Heart left ventricle (tissue), 16 donors: ENCODE measurements around the gene UGDH. TPM values are rescaled to one million over a fixed set of nuclear protein-coding genes. Genes with fewer than 3 reads are reported as not detected.

Source experiments
- ATAC-seq, 4 donors: fragments of 200-7000 bp; cut with Tn5 transposase; one replicate each; pipeline ENCODE4 v1.9.1; 2020 to 2022; ENCODE audit warnings: moderate library complexity in 4 of 4, mild to moderate bottlenecking in 3 of 4, moderate number of reproducible peaks in 1 of 4
- DNase-seq, 5 donors: peaks; one replicate each; pipeline ENCODE4 v3.0.0-alpha.2; 2020
- H3K27ac ChIP-seq, 12 donors: fragments of 200-600 bp; sonication (generic) in 4 of 12; one replicate each; pipeline versions ENCODE4 v1.5.0 to v1.8.0; 2016 to 2022; ENCODE audit warnings: mild to moderate bottlenecking in 2 of 12
- H3K27me3 ChIP-seq, 9 donors: fragments of 200-600 bp; sonication (generic) in 2 of 9; one replicate each; pipeline versions ENCODE4 v1.5.1 to v1.8.0; 2016 to 2022; ENCODE audit warnings: mild to moderate bottlenecking in 3 of 9
- H3K36me3 ChIP-seq, 9 donors: fragments of 200-600 bp; sonication (generic) in 2 of 9; one replicate each; pipeline versions ENCODE4 v1.5.0 to v1.8.0; 2018 to 2022; ENCODE audit warnings: mild to moderate bottlenecking in 2 of 9
- H3K4me1 ChIP-seq, 12 donors: fragments of 200-600 bp; sonication (generic) in 4 of 12; one replicate each; pipeline versions ENCODE4 v1.5.0 to v1.8.0; 2016 to 2022; ENCODE audit warnings: mild to moderate bottlenecking in 3 of 12
- H3K4me3 ChIP-seq, 12 donors: fragments of 200-600 bp; sonication (generic) in 4 of 12; one replicate each; pipeline versions ENCODE4 v1.5.0 to v1.8.0; 2017 to 2022; ENCODE audit warnings: mild to moderate bottlenecking in 9 of 12, moderate library complexity in 4 of 12
- H3K9me3 ChIP-seq, 12 donors: fragments of 200-600 bp; sonication (generic) in 4 of 12; one replicate each; pipeline versions ENCODE4 v1.5.0 to v1.8.0; 2016 to 2022; ENCODE audit warnings: mild to moderate bottlenecking in 1 of 12
- POLR2A ChIP-seq, 2 donors: fragments of 450-650 bp; IDR thresholded peaks; one replicate each; pipeline ENCODE4 v1.6.1; 2017; ENCODE audit warnings: antibody characterized with exemption in 2 of 2, mild to moderate bottlenecking in 2 of 2, moderate library complexity in 2 of 2
- WGBS, 4 donors: extraction: QIAGEN DNeasy Blood & Tissue Kit in 2 of 4; methylation state at CpG; one replicate each; pipeline versions ENCODE4 v1.1.5 to v1.1.7; 2013 to 2018; 5-methylcytosine and 5-hydroxymethylcytosine counted together
- intact Hi-C, 10 donors: fragments of 100-400 bp; cut with DNase I; formaldehyde crosslinking; loops; one replicate each; pipeline versions ENCODE4 v1.11.1 to v1.14.2; 2022
- polyA plus RNA-seq, 2 donors: library from polyadenylated mRNA; stranded (reverse); fragments of 200-250 nt; gene quantifications; one replicate each; pipeline ENCODE4 v1.2.3, GENCODE V29; 2013
- total RNA-seq, 9 donors: library from RNA; depleted of rRNA in 2 of 9; stranded (reverse); fragments of >200 nt in 2 of 9; fragmentation: NEBNext Ultra II Directional in 3 of 9; extraction: Animal tissue kit (Norgen Biotek cat#: 25700) in 3 of 9; gene quantifications; one replicate each; pipeline versions ENCODE4 v1.1.0 to v1.2.4, GENCODE V29; 2016 to 2023
- TF ChIP-seq, protein P1 (sequence below), 12 donors: fragments of 200-600 bp; sonication (generic) in 4 of 12; IDR thresholded peaks; one replicate each; pipeline versions ENCODE4 v1.5.0 to v1.8.0; 2018 to 2022; ENCODE audit warnings: antibody characterized with exemption in 12 of 12, mild to moderate bottlenecking in 5 of 12
- donor health status: ischemic (EF 13 %, LVEDD 7.1; RV severe dilation, severe dysfunction).
- donor health status: healthy with polysubstance abuse.
- donor health status: DM: no; HTN: yes; CAD: no.
- donor health status: DM: no; HTN: no; CAD: no.
- donor health status: ischemic (EF 25% LVEDD 6.9; RV normal size, moderate dysfunction).
- donor health status: ischemic (EF 25% LVEDD 5.7; RV mildly dilated, moderate dysfunction).
- donor health status: healthy.
- donor health status: DM: yes; HTN: yes; CAD: no.
- donor health status: ischemic (EF 35%, LVEDD 5.7; RV mildly dilated, moderate dysfunction).
- donor health status: nonischemic (EF 11% LVEDD 7.7; RV severe dilation, severe dysfunction).
- donor health status: DM: yes; HTN: yes; CAD: no.
- donor health status: PGD.
- donor health status: ischemic (EF 29% LVEDD 5.4; RV normal size, mild dysfunction).
- donor health status: nonischemic (EF 23%, LVEDD 6.1; RV moderate dilation, normal function).

Gene UGDH
- total and polyA plus RNA-seq, 11 donors: 2.3 to 28.6 (median 16.5) TPM

DNA sequence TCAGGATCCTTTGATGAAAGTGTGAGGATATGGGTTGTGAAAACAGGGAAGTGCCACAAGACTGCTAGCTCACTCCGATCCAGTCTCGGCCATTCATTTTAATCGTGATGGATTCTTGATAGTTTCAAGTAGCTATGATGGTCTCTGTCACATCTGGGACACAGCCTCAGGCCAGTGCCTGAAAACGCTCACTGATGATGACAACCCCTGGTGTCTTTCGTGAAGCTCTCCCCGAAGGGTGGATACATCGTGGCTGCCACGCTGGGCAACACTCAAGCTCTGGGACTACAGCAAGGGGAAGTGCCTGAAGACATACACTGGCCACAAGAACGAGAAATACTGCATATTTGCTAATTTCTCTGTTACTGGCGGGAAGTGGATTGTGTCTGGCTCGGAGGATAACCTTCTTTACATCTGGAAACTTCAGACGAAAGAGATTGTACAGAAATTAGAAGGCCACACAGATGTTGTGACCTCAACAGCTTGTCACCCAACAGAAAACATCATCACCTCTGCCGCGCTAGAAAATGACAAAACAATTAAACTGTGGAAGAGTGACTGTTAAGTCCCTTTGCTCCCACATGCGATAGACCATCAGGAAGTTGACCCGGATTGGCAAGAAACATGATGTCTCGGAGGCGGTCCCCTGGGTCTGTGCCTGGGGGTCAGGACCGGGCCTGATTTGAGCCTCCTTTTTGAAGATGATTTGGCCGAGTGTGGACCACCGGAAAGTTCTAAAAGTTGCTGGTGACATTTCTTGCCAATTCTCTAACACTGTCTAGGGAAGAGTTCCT, 46.1 kb downstream of the UGDH start:
- 78 to 83% (median 80%) methylated on average over 21 of the region's 21 CpGs for WGBS, 4 donors
- Histone ChIP-seq H3K4me1 (peaks cover 0 to 7% (median 0%) of the 10 kb centered on the region in 12 donors), H3K9me3 (no peaks in the 10 kb centered on the region), H3K4me3 (peak overlapping the region in 1 of 12 donors; percentile 25), H3K27ac (peak overlapping the region in 1 of 12 donors; percentile 57), H3K27me3 (no peaks in the 10 kb centered on the region), H3K36me3 (peaks cover 0 to 20% (median 16%) of the 10 kb centered on the region in 9 donors)
- DNase-seq (no peak), ATAC-seq (no peak)
- TF ChIP-seq, protein P1, sequence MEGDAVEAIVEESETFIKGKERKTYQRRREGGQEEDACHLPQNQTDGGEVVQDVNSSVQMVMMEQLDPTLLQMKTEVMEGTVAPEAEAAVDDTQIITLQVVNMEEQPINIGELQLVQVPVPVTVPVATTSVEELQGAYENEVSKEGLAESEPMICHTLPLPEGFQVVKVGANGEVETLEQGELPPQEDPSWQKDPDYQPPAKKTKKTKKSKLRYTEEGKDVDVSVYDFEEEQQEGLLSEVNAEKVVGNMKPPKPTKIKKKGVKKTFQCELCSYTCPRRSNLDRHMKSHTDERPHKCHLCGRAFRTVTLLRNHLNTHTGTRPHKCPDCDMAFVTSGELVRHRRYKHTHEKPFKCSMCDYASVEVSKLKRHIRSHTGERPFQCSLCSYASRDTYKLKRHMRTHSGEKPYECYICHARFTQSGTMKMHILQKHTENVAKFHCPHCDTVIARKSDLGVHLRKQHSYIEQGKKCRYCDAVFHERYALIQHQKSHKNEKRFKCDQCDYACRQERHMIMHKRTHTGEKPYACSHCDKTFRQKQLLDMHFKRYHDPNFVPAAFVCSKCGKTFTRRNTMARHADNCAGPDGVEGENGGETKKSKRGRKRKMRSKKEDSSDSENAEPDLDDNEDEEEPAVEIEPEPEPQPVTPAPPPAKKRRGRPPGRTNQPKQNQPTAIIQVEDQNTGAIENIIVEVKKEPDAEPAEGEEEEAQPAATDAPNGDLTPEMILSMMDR (IDR thresholded peaks at IDR 0.05): no peak
- no peak for TF ChIP-seq POLR2A (IDR thresholded peaks at IDR 0.05)
- intact Hi-C loops: no loop called here

DNA sequence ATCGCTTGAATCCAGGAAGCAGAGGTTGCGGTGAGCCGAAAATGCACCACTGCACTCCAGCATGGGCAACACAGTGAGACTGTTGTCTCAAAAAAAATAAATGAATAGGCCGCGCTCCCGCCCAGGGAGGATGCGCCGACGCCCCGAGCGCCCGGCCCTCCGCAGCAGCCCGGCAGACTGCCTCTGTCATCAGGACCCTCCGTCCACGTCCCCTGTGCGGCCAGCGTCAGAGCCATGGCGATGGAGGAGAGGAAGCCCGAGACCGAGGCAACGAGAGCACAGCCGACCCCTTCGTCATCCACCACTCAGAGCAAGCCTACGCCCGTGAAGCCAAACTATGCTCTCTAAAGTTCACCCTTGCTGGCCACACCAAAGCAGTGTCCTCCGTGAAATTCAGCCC, 47.0 kb downstream of the UGDH start:
- Histone ChIP-seq H3K36me3 (peaks cover 0 to 28% (median 20%) of the 10 kb centered on the region in 9 donors), H3K9me3 (no peaks in the 10 kb centered on the region), H3K4me1 (peaks cover 0 to 7% (median 0%) of the 10 kb centered on the region in 12 donors), H3K27ac (no peak overlapping the region), H3K27me3 (no peaks in the 10 kb centered on the region), H3K4me3 (no peak overlapping the region)
- intact Hi-C loops: no loop called here
- no peak for TF ChIP-seq POLR2A (IDR thresholded peaks at IDR 0.05)
- TF ChIP-seq, protein P1 (IDR thresholded peaks at IDR 0.05): no peak
- ATAC-seq (peak in 1 of 4 donors; percentile 24), DNase-seq (no peak)
- WGBS, 4 donors: 94 to 97% (median 96%) methylated on average over 26 to 27 of the region's 27 CpGs

DNA sequence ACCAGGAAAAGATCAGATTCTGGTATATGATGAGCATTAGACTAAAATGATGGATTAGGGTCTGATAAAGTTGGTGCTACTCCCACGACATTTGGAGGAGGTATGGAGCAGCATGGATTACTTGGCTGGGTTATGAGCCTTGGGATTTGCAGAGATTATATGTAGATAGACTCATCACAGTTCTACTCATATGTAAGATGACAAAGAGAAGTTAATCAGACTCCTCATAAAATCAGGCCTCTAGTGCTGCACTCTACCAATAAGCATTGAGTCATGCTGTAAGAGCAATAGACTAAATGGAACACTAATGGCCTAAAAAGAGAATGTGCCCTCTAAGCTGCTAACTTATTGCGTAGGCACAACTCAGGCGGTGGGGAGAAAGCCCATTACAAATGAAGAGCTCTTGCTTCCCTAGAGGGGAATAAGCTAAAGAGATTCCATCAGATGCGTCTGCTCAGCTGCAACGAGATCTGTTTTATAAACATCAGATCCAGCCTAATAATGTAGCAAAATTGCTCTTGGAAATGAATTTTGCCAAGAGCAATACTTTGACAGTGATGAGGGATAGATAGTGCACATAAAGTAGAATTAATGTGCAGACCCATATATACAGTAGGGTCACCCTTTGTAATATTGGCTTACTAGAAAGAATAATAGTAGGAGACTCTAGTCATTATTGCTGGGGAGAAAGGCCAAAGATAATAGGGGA, 50.9 kb downstream of the UGDH start:
- H3K27me3 ChIP-seq: no peaks in the 10 kb centered on the region
- no peak overlapping the region for H3K27ac ChIP-seq
- ATAC-seq: no peak
- H3K9me3 ChIP-seq: no peaks in the 10 kb centered on the region
- no peak for DNase-seq
- TF ChIP-seq, protein P1 (IDR thresholded peaks at IDR 0.05): no peak
- no peak for TF ChIP-seq POLR2A (IDR thresholded peaks at IDR 0.05)
- intact Hi-C loops: loop anchor here in 3 of 10 donors (10.0 kb wide), 2 partner anchors 178 to 498 kb away; partner anchors contain the start of gene PDS5A (in 1 of the 3)
- no peak overlapping the region for H3K4me3 ChIP-seq
- 76 to 94% (median 86%) methylated on average over 5 of the region's 5 CpGs for WGBS, 4 donors
- H3K4me1 ChIP-seq: no peaks in the 10 kb centered on the region
- H3K36me3 ChIP-seq: peaks cover 0 to 64% (median 54%) of the 10 kb centered on the region in 9 donors

DNA sequence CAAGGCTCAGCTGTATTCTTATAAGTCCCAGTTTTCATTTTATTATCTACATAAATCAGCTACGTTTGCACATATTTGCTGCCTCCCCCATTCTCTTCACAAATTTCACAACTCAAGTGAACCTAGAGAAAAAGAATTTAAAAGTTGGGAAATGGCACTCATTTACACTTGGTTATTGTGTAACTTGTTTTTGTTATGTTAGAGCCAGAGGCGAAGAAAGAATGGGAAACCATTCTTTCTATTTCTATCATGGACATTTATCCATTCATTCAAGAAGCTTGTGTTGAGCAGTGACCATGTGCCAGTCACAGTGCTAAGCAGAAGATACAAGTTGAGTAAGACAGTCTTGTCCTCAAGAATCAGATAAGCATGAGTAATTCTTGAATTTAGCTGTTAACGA, 54.8 kb downstream of the UGDH start:
- Histone ChIP-seq H3K36me3 (peaks cover 0 to 79% (median 74%) of the 10 kb centered on the region in 9 donors), H3K27ac (no peak overlapping the region), H3K9me3 (no peaks in the 10 kb centered on the region), H3K4me3 (no peak overlapping the region), H3K4me1 (peaks cover 0 to 10% (median 0%) of the 10 kb centered on the region in 12 donors), H3K27me3 (no peaks in the 10 kb centered on the region)
- TF ChIP-seq, protein P1 (IDR thresholded peaks at IDR 0.05): no peak
- no peak for TF ChIP-seq POLR2A (IDR thresholded peaks at IDR 0.05)
- DNase-seq (no peak), ATAC-seq (no peak)
- intact Hi-C loops: loop anchor here in 4 of 10 donors (5.0 to 10.0 kb wide), 3 partner anchors 165 to 502 kb away; partner anchors contain the start of genes PDS5A (in 1 of the 4) and SMIM14 (in 1 of the 4)
- 87 to 96% (median 92%) methylated on average over 3 of the region's 3 CpGs for WGBS, 4 donors
